Transverse colon (tissue), 4 donors: ENCODE data around the gene GEMIN5.

ENCODE experiments used
- CTCF ChIP-seq, 5 experiments: fragments of 200-600 bp in 3 of 5; fragments of 450-650 bp in 2 of 5; sonication (generic) in 3 of 5; IDR thresholded peaks; 1 replicate in 2 of 5; 2 replicates in 3 of 5; pipeline ENCODE4 v1.5.1; 2016 to 2017; ENCODE audit warnings: antibody characterized with exemption in 5 of 5, inconsistent platforms in 3 of 5, mild to moderate bottlenecking in 2 of 5, moderate library complexity in 1 of 5
- POLR2A ChIP-seq: fragments of 450-650 bp; IDR thresholded peaks from one replicate; pipeline ENCODE4 v1.6.1; 2016; ENCODE audit warnings: antibody characterized with exemption, mild to moderate bottlenecking, moderate library complexity
- POLR2AphosphoS5 ChIP-seq, 3 donors: sonication (generic); formaldehyde crosslinking; IDR thresholded peaks; one replicate each; pipeline ENCODE4 v1.6.1; 2016; ENCODE audit warnings: antibody characterized with exemption in 3 of 3

DNA sequence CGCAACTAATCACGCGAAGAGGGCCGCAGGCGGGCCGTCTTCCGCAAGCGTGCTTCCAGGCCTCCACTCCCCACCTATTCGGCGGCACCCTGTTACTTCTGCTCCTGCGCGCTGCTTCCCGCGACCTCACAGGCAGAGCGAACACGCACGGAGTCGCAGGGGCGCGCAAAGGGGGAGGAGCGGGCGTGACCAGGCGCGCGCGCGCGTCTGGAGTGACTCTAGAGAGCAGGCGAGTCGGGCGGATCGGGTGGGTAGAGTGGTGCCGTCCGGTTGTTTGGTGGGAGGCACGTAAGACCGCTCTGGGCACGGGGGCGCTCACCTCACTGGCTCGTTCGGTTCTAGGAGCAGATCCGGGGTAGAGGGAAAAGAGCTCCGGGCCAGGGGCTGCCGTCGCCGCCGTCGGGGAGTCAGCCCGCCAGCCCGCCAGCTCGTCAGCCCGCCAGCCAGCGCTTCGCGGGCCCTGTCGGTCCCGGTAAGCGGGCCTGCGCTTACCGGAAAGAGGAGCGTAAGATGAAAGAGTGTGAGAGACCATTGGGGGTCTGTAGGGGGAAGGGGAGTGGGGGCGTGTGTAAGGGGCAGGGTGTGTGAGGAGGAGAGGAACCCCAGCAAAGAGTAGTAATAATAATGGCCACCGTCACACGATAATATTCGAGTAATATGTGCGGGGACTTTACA is 79.6 kb downstream of the GEMIN5 start, which contains the start of gene CNOT8:
- TF ChIP-seq CTCF (IDR thresholded peaks at IDR 0.05) (no peak), POLR2A (peak; percentile 97), POLR2AphosphoS5 (IDR thresholded peaks at IDR 0.05) (peak; percentile 95 to 97 (median 97))
